Epithelial cell of esophagus (primary cell): ENCODE measurements around the gene GNG12.

Experiments
- DNase-seq: peaks from one replicate; pipeline ENCODE4 v3.0.0; 2010; ENCODE audit warnings: low read depth
- H3K4me3 ChIP-seq: 2 replicates; pipeline ENCODE4 v1.5.1; 2011; ENCODE audit warnings: mild to moderate bottlenecking, low read length, control low read depth
- CTCF ChIP-seq: IDR thresholded peaks from 2 replicates; pipeline ENCODE4 v1.5.1; 2011; ENCODE audit warnings: low read depth, mild to moderate bottlenecking, low read length, control low read depth, inconsistent platforms; ENCODE audit not compliant: insufficient read depth; ENCODE audit errors: missing control alignments

Gene GNG12

GRCh38 chr1:67853704-67854103 lies 20.4 kb upstream of the GNG12 start:
- H3K4me3 ChIP-seq = no peak overlapping the region
- TF ChIP-seq CTCF = peak; percentile 98
- DNase-seq = peak; percentile 76

- DNase-seq = no peak
- no peak overlapping the region for H3K4me3 ChIP-seq
- no peak for TF ChIP-seq CTCF
Observed at GRCh38 chr1:67851800-67852199, 18.5 kb upstream of the GNG12 start.

- H3K4me3 ChIP-seq = no peak overlapping the region
- no peak for TF ChIP-seq CTCF
- peak; percentile 95 for DNase-seq
Observed at GRCh38 chr1:67850611-67851075, 17.4 kb upstream of the GNG12 start.

GRCh38 chr1:67850151-67850551 lies 16.9 kb upstream of the GNG12 start:
- no peak overlapping the region for H3K4me3 ChIP-seq
- peak; percentile 60 for DNase-seq
- TF ChIP-seq CTCF = peak; percentile 52

- no peak overlapping the region for H3K4me3 ChIP-seq
- DNase-seq = peak; percentile 87
- no peak for TF ChIP-seq CTCF
Observed at GRCh38 chr1:67847466-67847865, 14.2 kb upstream of the GNG12 start.

GRCh38 chr1:67846538-67846937 lies 13.3 kb upstream of the GNG12 start:
- TF ChIP-seq CTCF = no peak
- peak; percentile 96 for DNase-seq
- no peak overlapping the region for H3K4me3 ChIP-seq

GRCh38 chr1:67844988-67845387 lies 11.7 kb upstream of the GNG12 start:
- TF ChIP-seq CTCF = no peak

More at GRCh38 chr1:67844988-67845387, 11.7 kb upstream of the GNG12 start:
- DNase-seq = peak; percentile 59
- no peak overlapping the region for H3K4me3 ChIP-seq
